H1 (cell line): ENCODE measurements around the gene PHGDH. TPM values are rescaled to one million over a fixed set of nuclear protein-coding genes. Genes with fewer than 3 reads are reported as not detected.

ENCODE experiments used
- CTCF ChIA-PET: fragments of 300-600 bp; sonication (Branson Sonifier 250); formaldehyde crosslinking; loops from one replicate; lab custom pipeline; 2021; ENCODE audit not compliant: partially characterized antibody; lab: Charles Lee
- POLR2A ChIA-PET: fragments of 300-600 bp; sonication (Branson Sonifier 250); formaldehyde crosslinking; loops from one replicate; lab custom pipeline; 2021; ENCODE audit warnings: inconsistent platforms; ENCODE audit not compliant: partially characterized antibody; lab: Charles Lee
- DNase-seq, 2 experiments: peaks; one replicate each; pipeline versions ENCODE4 v3.0.0 to v3.0.0-alpha.2; 2010 to 2022; ENCODE audit warnings: low spot score in 2 of 2, low read depth in 1 of 2, mixed read lengths in 1 of 2
- FAIRE-seq: peaks from 2 replicates; lab custom pipeline; 2011; peaks lifted over from hg19 to GRCh38; lab: Jason Lieb, UNC
- H2AFZ ChIP-seq: 2 replicates; pipeline ENCODE4 v1.8.1; 2012; ENCODE audit warnings: low read length, inconsistent platforms
- H2AK5ac ChIP-seq: 2 replicates; pipeline ENCODE4 v1.6.1; 2013; ENCODE audit warnings: low read depth, low read length
- H2BK120ac ChIP-seq: replicated peaks from 2 replicates; pipeline ENCODE3; 2013; ENCODE audit warnings: low read depth, low read length, inconsistent platforms
- H2BK12ac ChIP-seq: 2 replicates; pipeline ENCODE4 v1.6.1; 2013; ENCODE audit warnings: low read depth, low read length
- H2BK15ac ChIP-seq: 2 replicates; pipeline ENCODE4 v1.6.1; 2013; ENCODE audit warnings: low read length
- H2BK20ac ChIP-seq: 2 replicates; pipeline ENCODE4 v1.6.1; 2013; ENCODE audit warnings: low read length
- H2BK5ac ChIP-seq: 2 replicates; pipeline ENCODE4 v1.6.1; 2013; ENCODE audit warnings: low read depth, low read length
- H3K14ac ChIP-seq: 2 replicates; pipeline ENCODE4 v1.6.1; 2013; ENCODE audit warnings: inconsistent platforms; ENCODE audit not compliant: insufficient read length
- H3K18ac ChIP-seq: 2 replicates; pipeline ENCODE4 v1.6.1; 2013; ENCODE audit warnings: low read length; ENCODE audit errors: extremely low read depth
- H3K23ac ChIP-seq: 2 replicates; pipeline ENCODE4 v1.6.1; 2013; ENCODE audit warnings: inconsistent platforms; ENCODE audit not compliant: insufficient read length
- H3K23me2 ChIP-seq: 2 replicates; pipeline ENCODE4 v1.6.1; 2013; ENCODE audit warnings: low read depth, low read length
- H3K27ac ChIP-seq: 2 replicates; pipeline ENCODE4 v1.6.1; 2011; ENCODE audit warnings: low read depth, low read length, inconsistent platforms
- H3K27me3 ChIP-seq, 4 experiments: replicated peaks in 1 of 4; 1 replicate in 1 of 4; 2 replicates in 3 of 4; pipeline versions ENCODE4 v1.6.1 to v1.8.1; 2011 to 2013; ENCODE audit warnings: low read length in 3 of 4, mild to moderate bottlenecking in 3 of 4, inconsistent platforms in 2 of 4, mixed read lengths in 2 of 4, moderate library complexity in 1 of 4; ENCODE audit not compliant: control insufficient read depth in 3 of 4, insufficient read depth in 3 of 4; ENCODE audit errors: extremely low read depth in 1 of 4
- H3K36me3 ChIP-seq, 4 experiments: 2 replicates each; pipeline versions ENCODE4 v1.6.1 to v1.8.1; 2011 to 2013; ENCODE audit warnings: mild to moderate bottlenecking in 4 of 4, low read length in 3 of 4, moderate library complexity in 2 of 4, control low read depth in 1 of 4, inconsistent platforms in 1 of 4; ENCODE audit not compliant: insufficient read depth in 4 of 4, control insufficient read depth in 2 of 4
- H3K4ac ChIP-seq: replicated peaks from 2 replicates; pipeline ENCODE3; 2013; ENCODE audit warnings: low read length, low read depth, mixed read lengths, inconsistent platforms; ENCODE audit not compliant: insufficient read length
- H3K4me1 ChIP-seq, 4 experiments: replicated peaks in 1 of 4; 1 replicate in 1 of 4; 2 replicates in 3 of 4; pipeline versions ENCODE4 v1.6.1 to v1.8.1; 2011 to 2013; ENCODE audit warnings: low read length in 3 of 4, inconsistent platforms in 2 of 4, mixed read lengths in 1 of 4; ENCODE audit not compliant: insufficient read depth in 4 of 4, control insufficient read depth in 3 of 4
- H3K4me2 ChIP-seq, 2 experiments: 2 replicates each; pipeline versions ENCODE4 v1.6.1 to v1.8.1; 2011 to 2013; ENCODE audit warnings: low read depth in 2 of 2, low read length in 2 of 2, control low read depth in 1 of 2, inconsistent platforms in 1 of 2, mild to moderate bottlenecking in 1 of 2; ENCODE audit not compliant: insufficient read depth in 1 of 2
- H3K4me3 ChIP-seq, 4 experiments: fragments of 200-600, 300-600 bp in 1 of 4; sonication (generic), shearing (Covaris generic), sonication (Bioruptor Twin) in 1 of 4; 2 replicates each; pipeline versions ENCODE4 v1.5.1 to v1.8.1; 2011 to 2016; ENCODE audit warnings: low read length in 4 of 4, low read depth in 3 of 4, control low read depth in 2 of 4, inconsistent platforms in 2 of 4, mild to moderate bottlenecking in 2 of 4, mixed read lengths in 1 of 4, moderate library complexity in 1 of 4; ENCODE audit not compliant: insufficient read depth in 2 of 4; ENCODE audit errors: extremely low read depth in 1 of 4
- H3K56ac ChIP-seq: replicated peaks from 2 replicates; pipeline ENCODE3; 2013; ENCODE audit warnings: low read depth, mild to moderate bottlenecking, mixed read lengths, low read length, inconsistent platforms; ENCODE audit not compliant: insufficient read length
- H3K79me1 ChIP-seq: 2 replicates; pipeline ENCODE4 v1.6.1; 2013; ENCODE audit warnings: low read depth, low read length, control low read depth
- H3K79me2 ChIP-seq, 2 experiments: 2 replicates each; pipeline versions ENCODE4 v1.6.1 to v1.8.1; 2012 to 2013; ENCODE audit warnings: low read length in 2 of 2, mild to moderate bottlenecking in 2 of 2, inconsistent platforms in 1 of 2; ENCODE audit not compliant: insufficient read depth in 2 of 2, control insufficient read depth in 1 of 2
- H3K9ac ChIP-seq, 4 experiments: replicated peaks in 1 of 4; 1 replicate in 1 of 4; 2 replicates in 3 of 4; pipeline versions ENCODE4 v1.6.1 to v1.8.1; 2011 to 2013; ENCODE audit warnings: low read depth in 3 of 4, low read length in 3 of 4, control low read depth in 2 of 4, mild to moderate bottlenecking in 2 of 4, moderate library complexity in 2 of 4, inconsistent platforms in 1 of 4; ENCODE audit errors: extremely low read depth in 1 of 4
- H3K9me3 ChIP-seq, 2 experiments: 2 replicates each; pipeline versions ENCODE4 v1.6.1 to v1.8.1; 2012 to 2013; ENCODE audit warnings: mild to moderate bottlenecking in 2 of 2, moderate library complexity in 2 of 2, control low read depth in 1 of 2, inconsistent platforms in 1 of 2, low read depth in 1 of 2, low read length in 1 of 2, mixed read lengths in 1 of 2; ENCODE audit not compliant: insufficient read depth in 2 of 2
- H4K20me1 ChIP-seq, 2 experiments: replicated peaks in 1 of 2; 2 replicates each; pipeline versions ENCODE3 to v1.8.1; 2011 to 2013; ENCODE audit warnings: inconsistent platforms in 2 of 2, low read length in 2 of 2, mild to moderate bottlenecking in 1 of 2; ENCODE audit not compliant: insufficient read depth in 2 of 2, control insufficient read depth in 1 of 2
- H4K5ac ChIP-seq: 2 replicates; pipeline ENCODE4 v1.6.1; 2013; ENCODE audit warnings: low read length, low read depth, mixed read lengths, inconsistent platforms; ENCODE audit not compliant: insufficient read length
- H4K8ac ChIP-seq: 2 replicates; pipeline ENCODE4 v1.8.0; 2013; ENCODE audit warnings: mild to moderate bottlenecking, moderate library complexity, low read length, inconsistent platforms; ENCODE audit not compliant: insufficient read depth; ENCODE audit errors: extremely low read depth
- H4K91ac ChIP-seq: replicated peaks from 2 replicates; pipeline ENCODE3; 2013; ENCODE audit warnings: low read length, mixed read lengths, inconsistent platforms; ENCODE audit not compliant: insufficient read length
- E2F6 ChIP-seq: IDR thresholded peaks from 2 replicates; pipeline ENCODE4 v1.6.1; 2012; ENCODE audit warnings: inconsistent platforms
- RNF2 ChIP-seq: fragments of 200-900, 300-1000 bp; sonication (generic); IDR thresholded peaks from 2 replicates; pipeline ENCODE4 v1.7.1; 2016; ENCODE audit warnings: borderline replicate concordance, low read depth, mild to moderate bottlenecking, antibody characterized with exemption, low read length; ENCODE audit not compliant: poor library complexity, severe bottlenecking; ENCODE audit errors: missing control alignments
- WGBS, 2 experiments: shearing (Covaris generic) in 1 of 2; methylation state at CpG; one replicate each; pipeline versions ENCODE4 v1.1.6 to v1.1.7; 2013 to 2015; ENCODE audit warnings: low lambda C conversion rate in 2 of 2, mixed read lengths in 2 of 2, inconsistent platforms in 1 of 2, low coverage in 1 of 2, missing lambda C conversion rate in 1 of 2; ENCODE audit not compliant: insufficient replicate concordance in 2 of 2, insufficient coverage in 1 of 2, insufficient read length in 1 of 2; ENCODE audit errors: extremely low coverage in 1 of 2, missing lambda C conversion rate in 1 of 2; 5-methylcytosine and 5-hydroxymethylcytosine counted together
- polyA plus RNA-seq, 7 experiments: library from polyadenylated mRNA; depleted of rRNA in 3 of 7; stranded (reverse) in 5 of 7; unstranded in 2 of 7; fragments of >200 nt in 5 of 7; fragments of 200-250 nt in 2 of 7; gene quantifications; 1 replicate in 5 of 7; 2 replicates in 1 of 7; 4 replicates in 1 of 7; pipeline versions ENCODE4 v1.2.1 to v1.2.3, GENCODE V29; 2011 to 2013; ENCODE audit warnings: missing spikeins in 2 of 7, mixed read lengths in 2 of 7
- total RNA-seq: library from RNA; stranded (reverse); fragmentation: NEBNext Ultra II Directional; extraction: Animal tissue kit (Norgen Biotek cat#: 25700); gene quantifications from 2 replicates; pipeline ENCODE4 v1.2.1, GENCODE V29; 2021

PHGDH gene
- total and polyA plus RNA-seq, 2 of the 8 experiments (the other 6 are each of a cell fraction or from before 2014, with no cell fraction given): 358 to 687 TPM

GRCh38 chr1:119744598-119744942 is 32.8 kb downstream of the PHGDH start:
- no peak overlapping the region for H2BK12ac ChIP-seq
- H3K4me1 ChIP-seq: peaks cover 0 to 8% (median 5%) of the 10 kb centered on the region in 4 experiments; a peak in 2 of 7 replicates
- CTCF ChIA-PET: interaction anchor here (0.7 to 10.1 kb wide), 29 partner anchors 12 to 217 kb away, joined by 3 to 132 read pairs (median 6); partner anchors contain the start of genes HMGCS2, PHGDH and REG4
- no peak overlapping the region for H2BK20ac ChIP-seq
- H4K8ac ChIP-seq: no peak overlapping the region
- H3K4ac ChIP-seq: no peak overlapping the region
- no peaks in the 10 kb centered on the region for H3K23me2 ChIP-seq
- no peak overlapping the region for H2BK15ac ChIP-seq
- H2BK5ac ChIP-seq: no peak overlapping the region
- H4K20me1 ChIP-seq: peaks cover 7 to 17% of the 10 kb centered on the region in 2 experiments
- no peak overlapping the region for H2AFZ ChIP-seq
- H3K27me3 ChIP-seq: no peaks in the 10 kb centered on the region
- no peak for DNase-seq
- H3K9ac ChIP-seq: no peak overlapping the region
- no peak overlapping the region for H4K91ac ChIP-seq
- no peak overlapping the region for H4K5ac ChIP-seq
- H3K79me2 ChIP-seq: no peaks in the 10 kb centered on the region
- WGBS, 2 experiments: 87% methylated on average over 1 of the region's 1 CpG; no CpG with 5 or more reads in 1 of the 2 experiments
- no peaks in the 10 kb centered on the region for H3K9me3 ChIP-seq
- H3K56ac ChIP-seq: no peak overlapping the region
- H3K4me3 ChIP-seq: no peak overlapping the region
- no peak overlapping the region for H3K23ac ChIP-seq
- peaks cover 19 to 52% (median 36%) of the 10 kb centered on the region in 4 experiments for H3K36me3 ChIP-seq
- H2AK5ac ChIP-seq: no peak overlapping the region
- FAIRE-seq: no peak
- no peak for TF ChIP-seq RNF2
- TF ChIP-seq E2F6: no peak
- TF ChIP-seq, all 59 proteins: peak for 0
- Histone ChIP-seq H3K27ac (no peak overlapping the region), H3K79me1 (no peaks in the 10 kb centered on the region), H3K14ac (no peak overlapping the region), H3K4me2 (no peak overlapping the region), H3K18ac (no peak overlapping the region), H2BK120ac (no peak overlapping the region)
- POLR2A ChIA-PET: interaction anchor here (0.7 to 30.7 kb wide), 20 partner anchors 9 to 431 kb away, joined by 3 to 425 read pairs (median 4); partner anchors contain the start of genes HMGCS2, PHGDH and ZNF697
